ENCODE data around the gene LSM11. TPM values are rescaled to one million over a fixed set of nuclear protein-coding genes. Genes with fewer than 3 reads are reported as not detected.

Gene LSM11
- total RNA-seq, 1 donor = 4.7 TPM

DNA sequence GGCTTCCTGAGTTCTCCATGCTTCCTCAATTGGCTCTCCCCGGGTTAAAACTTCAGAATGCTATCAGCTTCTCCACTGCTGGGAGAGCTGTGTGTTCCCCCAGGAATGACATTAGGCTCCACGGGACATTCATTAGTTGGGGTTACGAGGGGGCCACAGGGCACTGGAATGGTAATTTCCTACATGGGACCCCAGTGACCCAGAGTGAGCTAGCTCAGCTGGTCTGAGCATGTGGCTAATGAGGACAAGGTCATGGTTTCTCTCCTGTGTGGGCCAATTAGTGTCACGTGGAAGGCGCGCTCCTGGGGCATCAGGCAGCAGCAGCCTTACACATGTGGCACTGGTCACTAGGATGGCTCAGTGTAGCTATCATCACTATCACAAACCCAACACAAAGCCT, 21.0 kb downstream of the LSM11 start:
- Histone ChIP-seq H3K36me3 (ENCODE audit: insufficient read depth, low read length) (no peaks in the 10 kb centered on the region), H4K20me1 (ENCODE audit: insufficient read depth, low read length) (no peaks in the 10 kb centered on the region), H3K4me2 (ENCODE audit: insufficient read depth, low read length) (no peak overlapping the region), H3K9me3 (ENCODE audit: low read depth, low read length) (no peaks in the 10 kb centered on the region), H3K4me3 (ENCODE audit: insufficient read depth, low read length) (no peak overlapping the region), H2AFZ (ENCODE audit: low read length) (no peak overlapping the region), H3K79me2 (ENCODE audit: insufficient read depth, low read length) (no peaks in the 10 kb centered on the region), H3K27me3 (ENCODE audit: insufficient read depth, low read length) (no peaks in the 10 kb centered on the region), H3K4me1 (ENCODE audit: insufficient read depth, low read length) (no peaks in the 10 kb centered on the region), H3K27ac (ENCODE audit: low read depth, low read length) (no peak overlapping the region)
- TF ChIP-seq, protein P1, sequence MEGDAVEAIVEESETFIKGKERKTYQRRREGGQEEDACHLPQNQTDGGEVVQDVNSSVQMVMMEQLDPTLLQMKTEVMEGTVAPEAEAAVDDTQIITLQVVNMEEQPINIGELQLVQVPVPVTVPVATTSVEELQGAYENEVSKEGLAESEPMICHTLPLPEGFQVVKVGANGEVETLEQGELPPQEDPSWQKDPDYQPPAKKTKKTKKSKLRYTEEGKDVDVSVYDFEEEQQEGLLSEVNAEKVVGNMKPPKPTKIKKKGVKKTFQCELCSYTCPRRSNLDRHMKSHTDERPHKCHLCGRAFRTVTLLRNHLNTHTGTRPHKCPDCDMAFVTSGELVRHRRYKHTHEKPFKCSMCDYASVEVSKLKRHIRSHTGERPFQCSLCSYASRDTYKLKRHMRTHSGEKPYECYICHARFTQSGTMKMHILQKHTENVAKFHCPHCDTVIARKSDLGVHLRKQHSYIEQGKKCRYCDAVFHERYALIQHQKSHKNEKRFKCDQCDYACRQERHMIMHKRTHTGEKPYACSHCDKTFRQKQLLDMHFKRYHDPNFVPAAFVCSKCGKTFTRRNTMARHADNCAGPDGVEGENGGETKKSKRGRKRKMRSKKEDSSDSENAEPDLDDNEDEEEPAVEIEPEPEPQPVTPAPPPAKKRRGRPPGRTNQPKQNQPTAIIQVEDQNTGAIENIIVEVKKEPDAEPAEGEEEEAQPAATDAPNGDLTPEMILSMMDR (IDR thresholded peaks at IDR 0.05; ENCODE audit: extremely low read depth, low read depth, low read length) = no peak
- no peak for DNase-seq (ENCODE audit: insufficient read length, low spot score, missing footprints)

DNA sequence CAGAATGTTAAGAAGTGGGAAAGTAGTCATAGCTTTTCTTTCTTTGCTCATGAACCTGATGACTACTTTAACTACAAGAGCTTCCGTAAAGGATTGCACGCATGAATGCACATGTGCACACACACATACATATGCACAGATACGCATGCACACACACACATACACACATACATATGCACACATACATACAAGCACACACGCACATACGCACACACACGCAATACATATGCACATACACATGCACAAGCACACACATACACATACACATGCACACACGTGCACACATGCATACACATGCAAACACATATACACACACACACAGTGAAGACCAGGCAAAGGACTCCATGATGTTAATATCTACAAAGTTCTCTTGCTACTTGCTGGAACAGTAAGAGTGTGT, 22.9 kb downstream of the LSM11 start:
- H2AFZ ChIP-seq (ENCODE audit: low read length) = no peak overlapping the region
- H3K79me2 ChIP-seq (ENCODE audit: insufficient read depth, low read length) = no peaks in the 10 kb centered on the region
- no peak overlapping the region for H3K27ac ChIP-seq (ENCODE audit: low read depth, low read length)
- H3K9me3 ChIP-seq (ENCODE audit: low read depth, low read length) = no peaks in the 10 kb centered on the region
- H3K4me3 ChIP-seq (ENCODE audit: insufficient read depth, low read length) = no peak overlapping the region
- H3K27me3 ChIP-seq (ENCODE audit: insufficient read depth, low read length) = peaks cover 4% of the 10 kb centered on the region
- H3K4me1 ChIP-seq (ENCODE audit: insufficient read depth, low read length) = no peaks in the 10 kb centered on the region
- no peaks in the 10 kb centered on the region for H4K20me1 ChIP-seq (ENCODE audit: insufficient read depth, low read length)
- TF ChIP-seq, protein P1 (IDR thresholded peaks at IDR 0.05; ENCODE audit: extremely low read depth, low read depth, low read length) = no peak
- H3K36me3 ChIP-seq (ENCODE audit: insufficient read depth, low read length) = no peaks in the 10 kb centered on the region
- no peak for DNase-seq (ENCODE audit: insufficient read length, low spot score, missing footprints)
- no peak overlapping the region for H3K4me2 ChIP-seq (ENCODE audit: insufficient read depth, low read length)

DNA sequence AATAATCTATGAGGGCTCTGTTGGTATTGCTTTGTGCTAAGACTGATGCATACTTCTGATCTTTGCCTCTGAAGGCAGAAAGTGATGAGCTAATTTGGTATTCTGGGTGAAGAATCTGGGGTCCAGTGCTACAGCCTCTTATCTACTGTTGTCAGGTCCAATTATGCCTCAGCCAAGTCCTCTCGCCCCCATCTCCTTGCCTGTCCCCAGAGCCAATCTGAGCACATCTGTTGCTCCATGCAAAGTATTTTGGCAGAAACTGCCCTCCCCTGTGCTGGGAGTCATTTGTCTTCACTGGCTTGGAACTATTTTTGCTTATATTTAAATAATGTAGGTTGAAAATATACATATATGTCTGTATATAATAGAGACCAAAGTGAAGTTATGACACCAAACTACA, 23.4 kb downstream of the LSM11 start:
- H3K79me2 ChIP-seq (ENCODE audit: insufficient read depth, low read length) = no peaks in the 10 kb centered on the region
- no peak overlapping the region for H2AFZ ChIP-seq (ENCODE audit: low read length)
- H3K27me3 ChIP-seq (ENCODE audit: insufficient read depth, low read length) = peaks cover 5% of the 10 kb centered on the region
- H3K27ac ChIP-seq (ENCODE audit: low read depth, low read length) = no peak overlapping the region
- H4K20me1 ChIP-seq (ENCODE audit: insufficient read depth, low read length) = no peaks in the 10 kb centered on the region
- H3K36me3 ChIP-seq (ENCODE audit: insufficient read depth, low read length) = no peaks in the 10 kb centered on the region
- no peak overlapping the region for H3K4me2 ChIP-seq (ENCODE audit: insufficient read depth, low read length)
- no peaks in the 10 kb centered on the region for H3K4me1 ChIP-seq (ENCODE audit: insufficient read depth, low read length)
- H3K4me3 ChIP-seq (ENCODE audit: insufficient read depth, low read length) = no peak overlapping the region
- TF ChIP-seq, protein P1 (IDR thresholded peaks at IDR 0.05; ENCODE audit: extremely low read depth, low read depth, low read length) = no peak
- no peak for DNase-seq (ENCODE audit: insufficient read length, low spot score, missing footprints)
- no peaks in the 10 kb centered on the region for H3K9me3 ChIP-seq (ENCODE audit: low read depth, low read length)

DNA sequence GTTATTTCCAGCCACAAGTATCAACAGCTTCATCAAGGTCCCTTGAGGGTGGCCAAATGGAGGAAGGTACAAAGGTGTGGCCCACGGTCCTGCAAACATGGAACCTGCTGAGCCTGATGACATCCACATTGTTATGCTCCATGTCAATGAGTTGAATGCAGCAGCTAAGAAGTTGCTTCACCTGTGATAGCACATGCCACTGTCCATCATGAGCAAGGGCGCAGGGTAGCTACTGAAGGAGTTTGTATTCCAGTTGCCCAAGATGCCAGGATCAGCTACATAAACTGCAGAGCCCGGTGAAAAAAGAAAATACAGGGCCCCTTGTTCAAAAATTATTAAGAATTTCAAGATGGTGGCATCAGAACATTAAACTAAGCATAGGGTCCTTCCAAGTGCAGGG, 24.2 kb downstream of the LSM11 start:
- TF ChIP-seq, protein P1 (IDR thresholded peaks at IDR 0.05; ENCODE audit: extremely low read depth, low read depth, low read length) = no peak
- no peak for DNase-seq (ENCODE audit: insufficient read length, low spot score, missing footprints)
- Histone ChIP-seq H3K27me3 (ENCODE audit: insufficient read depth, low read length) (peaks cover 5% of the 10 kb centered on the region), H3K4me2 (ENCODE audit: insufficient read depth, low read length) (no peak overlapping the region), H3K36me3 (ENCODE audit: insufficient read depth, low read length) (no peaks in the 10 kb centered on the region), H3K9me3 (ENCODE audit: low read depth, low read length) (no peaks in the 10 kb centered on the region), H4K20me1 (ENCODE audit: insufficient read depth, low read length) (no peaks in the 10 kb centered on the region), H3K4me3 (ENCODE audit: insufficient read depth, low read length) (no peak overlapping the region), H2AFZ (ENCODE audit: low read length) (no peak overlapping the region), H3K4me1 (ENCODE audit: insufficient read depth, low read length) (no peaks in the 10 kb centered on the region), H3K27ac (ENCODE audit: low read depth, low read length) (no peak overlapping the region), H3K79me2 (ENCODE audit: insufficient read depth, low read length) (no peaks in the 10 kb centered on the region)
